Adrenal gland (tissue), 12 donors: Measurements from ENCODE around the gene INPP4B. TPM values are rescaled to one million over a fixed set of nuclear protein-coding genes. Genes with fewer than 3 reads are reported as not detected.
"Not testable (repeated sequence)": the region's sequence is repeated elsewhere in the genome, so short reads cannot be mapped to it uniquely, and the experiment has no call there.

Experiments
- DNase-seq, 7 donors: peaks; one replicate each; pipeline ENCODE4 v3.0.0-alpha.2; 2019 to 2020
- H3K27ac ChIP-seq, 5 donors: fragments of 200-600 bp; sonication (generic) in 4 of 5; 1 replicate in 3 of 5; 2 replicates in 2 of 5; pipeline versions ENCODE4 v1.5.1 to v1.8.0; 2016 to 2020; ENCODE audit warnings: mild to moderate bottlenecking in 1 of 5
- H3K27me3 ChIP-seq: fragments of 200-600 bp; 2 replicates; pipeline ENCODE4 v1.8.0; 2021
- H3K36me3 ChIP-seq, 2 donors: fragments of 200-600 bp; replicated peaks in 1 of 2; 1 replicate in 1 of 2; 2 replicates in 1 of 2; pipeline versions ENCODE4 v1.5.1 to v1.8.0; 2018 to 2022
- H3K4me1 ChIP-seq, 2 donors: fragments of 200-600 bp; replicated peaks in 1 of 2; 1 replicate in 1 of 2; 2 replicates in 1 of 2; pipeline versions ENCODE4 v1.5.1 to v1.8.0; 2018 to 2021
- H3K4me3 ChIP-seq, 4 donors: fragments of 200-600 bp; sonication (generic) in 3 of 4; one replicate each; pipeline ENCODE4 v1.5.1; 2016 to 2018
- H3K9me3 ChIP-seq, 3 donors: fragments of 200-600 bp; sonication (generic) in 1 of 3; replicated peaks in 1 of 3; 1 replicate in 2 of 3; 2 replicates in 1 of 3; pipeline versions ENCODE4 v1.5.1 to v1.8.0; 2016 to 2021
- CTCF ChIP-seq, 6 experiments: fragments of 450-650 bp in 4 of 6; fragments of 200-600 bp in 2 of 6; sonication (generic) in 1 of 6; IDR thresholded peaks; 1 replicate in 5 of 6; 2 replicates in 1 of 6; pipeline versions ENCODE4 v1.5.1 to v1.8.0; 2016 to 2021; ENCODE audit warnings: antibody characterized with exemption in 6 of 6, mild to moderate bottlenecking in 2 of 6, moderate library complexity in 1 of 6
- POLR2A ChIP-seq, 2 donors: fragments of 450-650 bp; IDR thresholded peaks; one replicate each; pipeline ENCODE4 v1.6.1; 2017; ENCODE audit warnings: antibody characterized with exemption in 2 of 2, mild to moderate bottlenecking in 2 of 2, moderate library complexity in 1 of 2
- WGBS, 4 donors: extraction: QIAGEN DNeasy Blood & Tissue Kit in 2 of 4; methylation state at CpG; one replicate each; pipeline versions ENCODE4 v1.1.5 to v1.1.7; 2013 to 2017; 5-methylcytosine and 5-hydroxymethylcytosine counted together
- intact Hi-C, 2 donors: fragments of 100-400 bp; cut with DNase I; formaldehyde crosslinking; loops; one replicate each; pipeline versions ENCODE4 v1.14.1 to v1.15.0; 2022 to 2023
- polyA plus RNA-seq, 3 donors: library from polyadenylated mRNA; stranded (reverse); fragments of 200-250 nt in 2 of 3; fragments of 350-450 nt in 1 of 3; fragmentation: Illumina TruSeq in 1 of 3; extraction: RNeasy Lipid Tissue Mini Kit (QIAGEN cat#74804) in 1 of 3; gene quantifications; one replicate each; pipeline ENCODE4 v1.2.3, GENCODE V29; 2013 to 2014
- total RNA-seq, 9 donors: library from RNA; depleted of rRNA in 4 of 9; stranded (reverse); fragments of >200 nt in 4 of 9; fragments of 120-200 nt in 1 of 9; fragmentation: NEBNext Ultra II Directional in 1 of 9; extraction: Animal tissue kit (Norgen Biotek cat#: 25700) in 1 of 9; gene quantifications; one replicate each; pipeline versions ENCODE4 v1.1.0 to v1.2.4, GENCODE V29; 2013 to 2023
- donor health status: healthy with polysubstance abuse.
- donor health status: Bipolar disorder and iron deficiency.
- donor health status: DM: yes; HTN: yes; CAD: no.
- donor health status: DM: no; HTN: no; CAD: no.
- donor health status: DM: no; HTN: no; CAD: no.
- donor health status: DM: yes; HTN: yes; CAD: no.

The INPP4B gene
- total and polyA plus RNA-seq, 12 donors, result 2.2 to 21.6 (median 11.8) TPM

GRCh38 chr4:142648378-142648777 lies 197.7 kb downstream of the INPP4B start:
- Histone ChIP-seq H3K27ac (no peak overlapping the region), H3K9me3 (no peaks in the 10 kb centered on the region), H3K36me3 (no peaks in the 10 kb centered on the region), H3K4me3 (no peak overlapping the region), H3K27me3 (no peaks in the 10 kb centered on the region), H3K4me1 (no peaks in the 10 kb centered on the region)
- no peak for TF ChIP-seq POLR2A (IDR thresholded peaks at IDR 0.05)
- no peak for TF ChIP-seq CTCF (IDR thresholded peaks at IDR 0.05)
- intact Hi-C loops, result no loop called here
- 86 to 95% (median 92%) methylated on average over 4 to 5 of the region's 5 CpGs for WGBS, 4 donors
- no peak for DNase-seq

GRCh38 chr4:142645475-142646108 lies 200.5 kb downstream of the INPP4B start:
- Histone ChIP-seq H3K27ac (no peak overlapping the region), H3K36me3 (no peaks in the 10 kb centered on the region), H3K4me3 (no peak overlapping the region), H3K9me3 (no peaks in the 10 kb centered on the region), H3K4me1 (no peaks in the 10 kb centered on the region), H3K27me3 (no peaks in the 10 kb centered on the region)
- TF ChIP-seq POLR2A (IDR thresholded peaks at IDR 0.05) (no peak), CTCF (IDR thresholded peaks at IDR 0.05) (no peak)
- intact Hi-C loops, result no loop called here
- no peak for DNase-seq
- WGBS, 4 donors, result 14 to 31% (median 28%) methylated on average over 4 of the region's 4 CpGs

- intact Hi-C loops, DNase-seq, H3K27me3 ChIP-seq, H3K36me3 ChIP-seq, H3K9me3 ChIP-seq, H3K4me1 ChIP-seq, H3K27ac ChIP-seq, H3K4me3 ChIP-seq: not testable (repeated sequence)
- WGBS, 4 donors, result 95 to 100% (median 98%) methylated on average over 1 of the region's 1 CpG
Observed at GRCh38 chr4:142644628-142645027, 201.5 kb downstream of the INPP4B start.

- Histone ChIP-seq H3K36me3 (no peaks in the 10 kb centered on the region), H3K4me3 (no peak overlapping the region), H3K9me3 (no peaks in the 10 kb centered on the region), H3K4me1 (no peaks in the 10 kb centered on the region), H3K27ac (no peak overlapping the region), H3K27me3 (no peaks in the 10 kb centered on the region)
- WGBS, 4 donors, result 85 to 93% (median 90%) methylated on average over 2 of the region's 2 CpGs
- intact Hi-C loops, result no loop called here
- no peak for TF ChIP-seq POLR2A (IDR thresholded peaks at IDR 0.05)
- no peak for TF ChIP-seq CTCF (IDR thresholded peaks at IDR 0.05)
- no peak for DNase-seq
Observed at GRCh38 chr4:142637614-142638013, 208.5 kb downstream of the INPP4B start.

GRCh38 chr4:142631836-142632235 lies 214.3 kb downstream of the INPP4B start:
- TF ChIP-seq POLR2A (IDR thresholded peaks at IDR 0.05) (no peak), CTCF (IDR thresholded peaks at IDR 0.05) (no peak)
- H3K4me3 ChIP-seq, result no peak overlapping the region
- H3K4me1 ChIP-seq, result no peaks in the 10 kb centered on the region
- no peaks in the 10 kb centered on the region for H3K27me3 ChIP-seq
- H3K9me3 ChIP-seq, result no peaks in the 10 kb centered on the region
- H3K27ac ChIP-seq, result no peak overlapping the region
- intact Hi-C loops, result no loop called here
- DNase-seq, result no peak
- WGBS, 4 donors, result 78 to 85% (median 82%) methylated on average over 2 of the region's 2 CpGs
- no peaks in the 10 kb centered on the region for H3K36me3 ChIP-seq
